Keratinocyte (primary cell): Measurements from ENCODE around the gene MYOZ2. TPM values are rescaled to one million over a fixed set of nuclear protein-coding genes. Genes with fewer than 3 reads are reported as not detected.

Experiments used
- DNase-seq: peaks from one replicate; pipeline ENCODE4 v3.0.0-alpha.2; 2011; ENCODE audit warnings: low read depth, missing footprints, low spot score
- FAIRE-seq: peaks from 2 replicates; lab custom pipeline; 2011; peaks lifted over from hg19 to GRCh38; lab: Jason Lieb, UNC
- H2AFZ ChIP-seq: 2 replicates; pipeline ENCODE4 v1.6.0; 2012; ENCODE audit warnings: low read length, control low read depth, inconsistent platforms; ENCODE audit not compliant: control insufficient read depth
- H3K27ac ChIP-seq: 2 replicates; pipeline ENCODE4 v1.5.1; 2011; ENCODE audit warnings: low read length; ENCODE audit not compliant: control insufficient read depth, insufficient read depth
- H3K27me3 ChIP-seq: 3 replicates; pipeline ENCODE4 v1.6.0; 2011; ENCODE audit warnings: low read length; ENCODE audit not compliant: control insufficient read depth, insufficient read depth; ENCODE audit errors: extremely low read depth
- H3K36me3 ChIP-seq, 2 experiments: 2 replicates in 1 of 2; 3 replicates in 1 of 2; pipeline ENCODE4 v1.5.1; 2011; ENCODE audit warnings: low read length in 2 of 2, mild to moderate bottlenecking in 1 of 2; ENCODE audit not compliant: control insufficient read depth in 2 of 2, insufficient read depth in 2 of 2; ENCODE audit errors: extremely low read depth in 1 of 2
- H3K4me1 ChIP-seq: 3 replicates; pipeline ENCODE4 v1.5.1; 2011; ENCODE audit warnings: low read length; ENCODE audit not compliant: control insufficient read depth, insufficient read depth; ENCODE audit errors: extremely low read depth
- H3K4me2 ChIP-seq: 3 replicates; pipeline ENCODE4 v1.6.0; 2011; ENCODE audit warnings: low read depth, low read length; ENCODE audit not compliant: control insufficient read depth, insufficient read depth; ENCODE audit errors: extremely low read depth
- H3K4me3 ChIP-seq, 3 experiments: fragments of 200-600 bp in 1 of 3; sonication (generic) in 1 of 3; 2 replicates in 2 of 3; 3 replicates in 1 of 3; pipeline ENCODE4 v1.5.1; 2011 to 2016; ENCODE audit warnings: low read length in 3 of 3, mild to moderate bottlenecking in 3 of 3, control low read depth in 2 of 3, inconsistent platforms in 1 of 3, low read depth in 1 of 3, mixed read lengths in 1 of 3, mixed run types in 1 of 3, moderate library complexity in 1 of 3; ENCODE audit not compliant: control insufficient read depth in 2 of 3, insufficient read depth in 2 of 3; ENCODE audit errors: extremely low read depth in 1 of 3
- H3K79me2 ChIP-seq: 2 replicates; pipeline ENCODE4 v1.6.0; 2012; ENCODE audit warnings: low read length; ENCODE audit not compliant: control insufficient read depth, insufficient read depth
- H3K9ac ChIP-seq: 3 replicates; pipeline ENCODE4 v1.6.0; 2011; ENCODE audit warnings: low read length; ENCODE audit not compliant: control insufficient read depth, insufficient read depth; ENCODE audit errors: extremely low read depth
- H3K9me1 ChIP-seq: 3 replicates; pipeline ENCODE4 v1.6.0; 2011; ENCODE audit warnings: low read length; ENCODE audit not compliant: control insufficient read depth, insufficient read depth; ENCODE audit errors: extremely low read depth
- H3K9me3 ChIP-seq: 2 replicates; pipeline ENCODE4 v1.5.1; 2012; ENCODE audit warnings: low read depth, low read length; ENCODE audit not compliant: control insufficient read depth
- H4K20me1 ChIP-seq: 3 replicates; pipeline ENCODE4 v1.6.0; 2011; ENCODE audit warnings: low read length; ENCODE audit not compliant: control insufficient read depth, insufficient read depth; ENCODE audit errors: extremely low read depth
- EZH2 ChIP-seq: IDR thresholded peaks from one replicate; pipeline ENCODE4 v1.6.1; 2012; ENCODE audit warnings: inconsistent platforms, mild to moderate bottlenecking, low read length, moderate library complexity
- dilution Hi-C: fragments of 300-500 bp; cut with MboI; formaldehyde crosslinking; loops from one replicate; pipeline ENCODE4 v1.7.0; 2020; ENCODE audit warnings: low sequenced_read_pairs; ENCODE audit not compliant: extremely low pct_ligation_motif_present
- polyA plus RNA-seq, 5 experiments: library from polyadenylated mRNA; depleted of rRNA in 3 of 5; stranded (reverse) in 3 of 5; stranded (forward) in 1 of 5; unstranded in 1 of 5; fragments of >200 nt; gene quantifications; 1 replicate in 1 of 5; 2 replicates in 3 of 5; 3 replicates in 1 of 5; pipeline versions ENCODE4 v1.2.1 to v1.2.3, GENCODE V29; 2011 to 2012; ENCODE audit warnings: missing spikeins in 2 of 5, low read depth in 1 of 5, low replicate concordance in 1 of 5
- TF ChIP-seq, protein P1 (sequence below), 3 experiments: IDR thresholded peaks in 1 of 3; conservative IDR thresholded peaks in 1 of 3; optimal IDR thresholded peaks in 1 of 3; 2 replicates in 2 of 3; 3 replicates in 1 of 3; pipeline versions ENCODE3 to v1.5.1; 2011; ENCODE audit warnings: low read length in 3 of 3, mild to moderate bottlenecking in 3 of 3, moderate library complexity in 2 of 3, control low read depth in 1 of 3, inconsistent platforms in 1 of 3; ENCODE audit not compliant: insufficient read depth in 2 of 3; ENCODE audit errors: extremely low read depth in 1 of 3

The MYOZ2 gene
- polyA plus RNA-seq, 1 donor (not counting 4 experiments of a cell fraction or from before 2014, with no cell fraction given) = not detected

- no peak overlapping the region for H3K9ac ChIP-seq
- no peaks in the 10 kb centered on the region for H3K27me3 ChIP-seq
- no peaks in the 10 kb centered on the region for H3K4me1 ChIP-seq
- FAIRE-seq (no peak), DNase-seq (no peak)
- H3K4me2 ChIP-seq = no peak overlapping the region
- H2AFZ ChIP-seq = no peak overlapping the region
- H3K9me1 ChIP-seq = no peaks in the 10 kb centered on the region
- H4K20me1 ChIP-seq = no peaks in the 10 kb centered on the region
- H3K79me2 ChIP-seq = no peaks in the 10 kb centered on the region
- dilution Hi-C loops = no loop called here
- no peak overlapping the region for H3K27ac ChIP-seq
- no peak overlapping the region for H3K4me3 ChIP-seq
- H3K9me3 ChIP-seq = no peaks in the 10 kb centered on the region
- no peak for TF ChIP-seq EZH2
- TF ChIP-seq, protein P1, sequence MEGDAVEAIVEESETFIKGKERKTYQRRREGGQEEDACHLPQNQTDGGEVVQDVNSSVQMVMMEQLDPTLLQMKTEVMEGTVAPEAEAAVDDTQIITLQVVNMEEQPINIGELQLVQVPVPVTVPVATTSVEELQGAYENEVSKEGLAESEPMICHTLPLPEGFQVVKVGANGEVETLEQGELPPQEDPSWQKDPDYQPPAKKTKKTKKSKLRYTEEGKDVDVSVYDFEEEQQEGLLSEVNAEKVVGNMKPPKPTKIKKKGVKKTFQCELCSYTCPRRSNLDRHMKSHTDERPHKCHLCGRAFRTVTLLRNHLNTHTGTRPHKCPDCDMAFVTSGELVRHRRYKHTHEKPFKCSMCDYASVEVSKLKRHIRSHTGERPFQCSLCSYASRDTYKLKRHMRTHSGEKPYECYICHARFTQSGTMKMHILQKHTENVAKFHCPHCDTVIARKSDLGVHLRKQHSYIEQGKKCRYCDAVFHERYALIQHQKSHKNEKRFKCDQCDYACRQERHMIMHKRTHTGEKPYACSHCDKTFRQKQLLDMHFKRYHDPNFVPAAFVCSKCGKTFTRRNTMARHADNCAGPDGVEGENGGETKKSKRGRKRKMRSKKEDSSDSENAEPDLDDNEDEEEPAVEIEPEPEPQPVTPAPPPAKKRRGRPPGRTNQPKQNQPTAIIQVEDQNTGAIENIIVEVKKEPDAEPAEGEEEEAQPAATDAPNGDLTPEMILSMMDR (optimal IDR thresholded peaks at IDR 0.05 in 1 of 3, IDR thresholded peaks at IDR 0.05 in 1 of 3, conservative IDR thresholded peaks at IDR 0.05 in 1 of 3; ENCODE audit: extremely low read depth in 1 of 3, insufficient read depth in 2 of 3, low read length in 3 of 3) = no peak
- H3K36me3 ChIP-seq = no peaks in the 10 kb centered on the region
These were observed 5.1 kb upstream of the MYOZ2 start for GRCh38 chr4:119130365-119131065.

DNA sequence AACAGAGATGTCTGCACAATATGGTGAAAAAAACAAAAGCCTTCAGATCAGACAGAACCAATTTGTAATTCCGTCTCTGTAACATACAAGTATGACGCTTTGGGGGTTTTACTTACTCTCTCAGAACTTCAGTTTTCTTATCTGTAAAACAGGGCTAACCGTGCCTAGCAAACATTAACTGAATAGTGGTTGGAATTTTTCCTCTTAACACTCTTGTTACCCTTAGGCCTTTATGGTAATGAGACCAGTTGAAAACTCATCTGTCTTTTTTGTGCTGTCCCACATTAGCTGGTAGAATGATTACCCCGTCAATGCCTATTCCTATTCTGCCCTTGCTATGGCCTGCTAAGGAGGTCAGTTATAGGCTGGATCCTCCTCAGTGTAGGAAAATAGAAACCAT lies 4.5 kb upstream of the MYOZ2 start:
- TF ChIP-seq EZH2 = no peak
- TF ChIP-seq, protein P1 (optimal IDR thresholded peaks at IDR 0.05 in 1 of 3, IDR thresholded peaks at IDR 0.05 in 1 of 3, conservative IDR thresholded peaks at IDR 0.05 in 1 of 3; ENCODE audit: extremely low read depth in 1 of 3, insufficient read depth in 2 of 3, low read length in 3 of 3) = no peak
- Histone ChIP-seq H3K9me1 (no peaks in the 10 kb centered on the region), H3K4me2 (no peak overlapping the region), H3K79me2 (no peaks in the 10 kb centered on the region), H4K20me1 (no peaks in the 10 kb centered on the region), H3K9ac (no peak overlapping the region), H3K9me3 (no peaks in the 10 kb centered on the region), H3K4me1 (no peaks in the 10 kb centered on the region), H2AFZ (no peak overlapping the region), H3K36me3 (no peaks in the 10 kb centered on the region), H3K27me3 (no peaks in the 10 kb centered on the region), H3K4me3 (no peak overlapping the region), H3K27ac (no peak overlapping the region)
- dilution Hi-C loops = no loop called here
- DNase-seq (no peak), FAIRE-seq (peak; percentile 44)
